GM23248 (cell line): Measurements from ENCODE around the gene NHLH1. TPM values are rescaled to one million over a fixed set of nuclear protein-coding genes. Genes with fewer than 3 reads are reported as not detected.

Experiments
- DNase-seq: peaks from one replicate; pipeline ENCODE4 v3.0.0-alpha.2; 2015
- H2AFZ ChIP-seq: fragments of 200-600 bp; sonication (generic); 2 replicates; pipeline ENCODE4 v1.6.1; 2016; ENCODE audit warnings: antibody characterized with exemption
- H3F3A ChIP-seq: fragments of 200-600 bp; sonication (generic); 2 replicates; pipeline ENCODE4 v1.6.1; 2016; ENCODE audit warnings: mild to moderate bottlenecking, antibody characterized with exemption, mixed run types; ENCODE audit not compliant: insufficient read depth
- H3K27ac ChIP-seq: fragments of 200-600 bp; sonication (generic); 2 replicates; pipeline ENCODE4 v1.5.1; 2016; ENCODE audit warnings: mild to moderate bottlenecking
- H3K27me3 ChIP-seq: fragments of 200-600 bp; sonication (generic); replicated peaks from 2 replicates; pipeline ENCODE4 v1.6.1; 2016; ENCODE audit warnings: mild to moderate bottlenecking; ENCODE audit not compliant: insufficient read depth
- H3K36me3 ChIP-seq: fragments of 200-600 bp; sonication (generic); 2 replicates; pipeline ENCODE4 v1.6.1; 2016; ENCODE audit warnings: low read depth, mild to moderate bottlenecking
- H3K4me1 ChIP-seq: fragments of 200-600 bp; sonication (generic); 2 replicates; pipeline ENCODE4 v1.6.1; 2016; ENCODE audit warnings: mild to moderate bottlenecking; ENCODE audit not compliant: insufficient read depth
- H3K4me2 ChIP-seq: fragments of 200-600 bp; sonication (generic); one replicate; pipeline ENCODE4 v1.6.1; 2016; ENCODE audit warnings: mild to moderate bottlenecking; ENCODE audit not compliant: unreplicated experiment
- H3K4me3 ChIP-seq: fragments of 200-600 bp; sonication (generic); 2 replicates; pipeline ENCODE4 v1.5.1; 2016; ENCODE audit warnings: mild to moderate bottlenecking
- H3K79me2 ChIP-seq: fragments of 200-600 bp; sonication (generic); 2 replicates; pipeline ENCODE4 v1.6.1; 2016; ENCODE audit warnings: mild to moderate bottlenecking; ENCODE audit not compliant: insufficient read depth
- H3K9ac ChIP-seq: fragments of 200-600 bp; sonication (generic); 2 replicates; pipeline ENCODE4 v1.6.1; 2016; ENCODE audit warnings: mild to moderate bottlenecking
- H3K9me2 ChIP-seq: fragments of 200-600 bp; sonication (generic); 2 replicates; pipeline ENCODE4 v1.6.1; 2016; ENCODE audit warnings: mixed run types, mild to moderate bottlenecking, moderate library complexity; ENCODE audit not compliant: insufficient read depth
- H3K9me3 ChIP-seq: fragments of 200-600 bp; sonication (generic); one replicate; pipeline ENCODE4 v1.6.1; 2017; ENCODE audit warnings: low read depth
- H4K20me1 ChIP-seq: fragments of 200-600 bp; sonication (generic); 2 replicates; pipeline ENCODE4 v1.6.0; 2016; ENCODE audit not compliant: insufficient read depth
- EZH2 ChIP-seq: fragments of 200-600 bp; sonication (generic); IDR thresholded peaks from 2 replicates; pipeline ENCODE4 v1.6.1; 2018; ENCODE audit warnings: antibody characterized with exemption, mild to moderate bottlenecking; ENCODE audit not compliant: insufficient read depth, poor library complexity, severe bottlenecking
- EZH2phosphoT487 ChIP-seq: fragments of 200-600 bp; sonication (generic); IDR thresholded peaks from 2 replicates; pipeline ENCODE4 v1.6.1; 2018; ENCODE audit warnings: antibody characterized with exemption, moderate library complexity, mild to moderate bottlenecking, low read depth; ENCODE audit not compliant: insufficient read depth
- WGBS, 2 experiments: methylation state at CpG; one replicate each; pipeline ENCODE4 v1.1.6; 2015 to 2017; ENCODE audit warnings: low lambda C conversion rate in 2 of 2, low coverage in 1 of 2; ENCODE audit errors: missing lambda C conversion rate in 2 of 2; 5-methylcytosine and 5-hydroxymethylcytosine counted together
- in situ Hi-C: fragments of 300-500 bp; cut with MboI; formaldehyde crosslinking; loops from 2 replicates; pipeline ENCODE4 v1.15.0; 2020
- polyA plus RNA-seq: library from polyadenylated mRNA; unstranded; fragments of >200 nt; fragmentation: Nextera tagmentation; extraction: Ambion mirVana; gene quantifications from 2 replicates; pipeline ENCODE4 v1.2.1, GENCODE V29; 2016
- total RNA-seq: library from RNA; depleted of rRNA; stranded (reverse); fragments of >200 nt; shearing (Covaris generic); gene quantifications from 2 replicates; pipeline ENCODE4 v1.2.3, GENCODE V29; 2014

The NHLH1 gene
- total and polyA plus RNA-seq, 2 experiments from 2014 or later, result 0.31 TPM; not detected in 1

GRCh38 chr1:160408864-160409263, 42.0 kb downstream of the NHLH1 start:
- TF ChIP-seq EZH2, result no peak
- TF ChIP-seq EZH2phosphoT487, result no peak
- H3K36me3 ChIP-seq, result no peaks in the 10 kb centered on the region
- H3K9ac ChIP-seq, result no peak overlapping the region
- no peaks in the 10 kb centered on the region for H3K4me1 ChIP-seq
- H3K27ac ChIP-seq, result no peak overlapping the region
- H3K9me3 ChIP-seq, result no peaks in the 10 kb centered on the region
- no peaks in the 10 kb centered on the region for H4K20me1 ChIP-seq
- peaks cover 41% of the 10 kb centered on the region for H3K27me3 ChIP-seq
- H3K4me3 ChIP-seq, result no peak overlapping the region
- H2AFZ ChIP-seq, result no peak overlapping the region
- H3F3A ChIP-seq, result no peaks in the 10 kb centered on the region
- in situ Hi-C loops, result no loop called here
- H3K9me2 ChIP-seq, result no peaks in the 10 kb centered on the region
- H3K4me2 ChIP-seq, result no peak overlapping the region
- DNase-seq, result no peak
- 33 to 41% methylated on average over 4 of the region's 4 CpGs for WGBS, 2 experiments
- H3K79me2 ChIP-seq, result no peaks in the 10 kb centered on the region

GRCh38 chr1:160409486-160409885, 42.6 kb downstream of the NHLH1 start:
- Histone ChIP-seq H3K9ac (no peak overlapping the region), H3K27ac (no peak overlapping the region), H2AFZ (no peak overlapping the region), H3K4me3 (no peak overlapping the region), H3K9me3 (no peaks in the 10 kb centered on the region), H3K4me1 (no peaks in the 10 kb centered on the region), H4K20me1 (no peaks in the 10 kb centered on the region), H3K4me2 (no peak overlapping the region), H3K79me2 (no peaks in the 10 kb centered on the region), H3K9me2 (no peaks in the 10 kb centered on the region), H3K36me3 (no peaks in the 10 kb centered on the region), H3K27me3 (peaks cover 42% of the 10 kb centered on the region), H3F3A (no peaks in the 10 kb centered on the region)
- in situ Hi-C loops, result no loop called here
- TF ChIP-seq EZH2 (no peak), EZH2phosphoT487 (no peak)
- no peak for DNase-seq
- WGBS, 2 experiments, result 60 to 66% methylated on average over 5 of the region's 5 CpGs

DNA sequence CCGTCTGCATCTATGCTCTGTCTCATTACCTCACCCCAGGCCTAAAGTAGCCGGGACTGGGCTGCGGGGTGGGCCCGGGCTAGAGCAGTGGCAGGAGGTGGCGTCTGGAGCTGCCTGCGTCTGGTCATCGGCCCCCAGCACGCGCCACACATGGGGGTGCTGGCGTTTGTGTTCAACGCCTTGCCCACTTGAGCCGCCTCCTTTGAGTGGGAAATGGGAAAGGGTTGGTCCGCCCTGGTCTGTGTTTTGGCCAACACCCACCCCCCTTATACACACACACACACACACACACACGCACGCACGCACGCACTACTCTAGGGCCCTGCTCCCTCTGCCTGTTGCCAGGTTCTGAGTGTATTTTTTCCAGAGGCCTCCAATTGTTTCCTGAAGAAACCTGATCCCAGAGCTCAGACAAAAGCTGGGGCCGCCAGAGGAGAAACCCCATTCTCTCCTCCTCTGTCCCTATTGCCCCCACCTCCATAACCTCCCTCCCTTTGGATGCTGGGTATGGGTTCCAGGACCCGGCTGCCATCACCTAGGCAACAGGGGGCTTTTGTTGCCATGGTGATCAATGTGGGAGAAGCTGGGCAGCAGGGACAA, 43.6 kb downstream of the NHLH1 start:
- Histone ChIP-seq H2AFZ (no peak overlapping the region), H3K9me2 (no peaks in the 10 kb centered on the region), H3K9me3 (no peaks in the 10 kb centered on the region), H3K27me3 (peaks cover 38% of the 10 kb centered on the region), H3K27ac (no peak overlapping the region), H3K9ac (no peak overlapping the region), H4K20me1 (no peaks in the 10 kb centered on the region), H3K4me1 (no peaks in the 10 kb centered on the region), H3K79me2 (no peaks in the 10 kb centered on the region), H3F3A (no peaks in the 10 kb centered on the region), H3K4me2 (no peak overlapping the region), H3K4me3 (no peak overlapping the region), H3K36me3 (no peaks in the 10 kb centered on the region)
- in situ Hi-C loops, result no loop called here
- 12 to 15% methylated on average over 19 of the region's 19 CpGs for WGBS, 2 experiments
- peak; percentile 17 for DNase-seq
- no peak for TF ChIP-seq EZH2phosphoT487
- no peak for TF ChIP-seq EZH2

DNA sequence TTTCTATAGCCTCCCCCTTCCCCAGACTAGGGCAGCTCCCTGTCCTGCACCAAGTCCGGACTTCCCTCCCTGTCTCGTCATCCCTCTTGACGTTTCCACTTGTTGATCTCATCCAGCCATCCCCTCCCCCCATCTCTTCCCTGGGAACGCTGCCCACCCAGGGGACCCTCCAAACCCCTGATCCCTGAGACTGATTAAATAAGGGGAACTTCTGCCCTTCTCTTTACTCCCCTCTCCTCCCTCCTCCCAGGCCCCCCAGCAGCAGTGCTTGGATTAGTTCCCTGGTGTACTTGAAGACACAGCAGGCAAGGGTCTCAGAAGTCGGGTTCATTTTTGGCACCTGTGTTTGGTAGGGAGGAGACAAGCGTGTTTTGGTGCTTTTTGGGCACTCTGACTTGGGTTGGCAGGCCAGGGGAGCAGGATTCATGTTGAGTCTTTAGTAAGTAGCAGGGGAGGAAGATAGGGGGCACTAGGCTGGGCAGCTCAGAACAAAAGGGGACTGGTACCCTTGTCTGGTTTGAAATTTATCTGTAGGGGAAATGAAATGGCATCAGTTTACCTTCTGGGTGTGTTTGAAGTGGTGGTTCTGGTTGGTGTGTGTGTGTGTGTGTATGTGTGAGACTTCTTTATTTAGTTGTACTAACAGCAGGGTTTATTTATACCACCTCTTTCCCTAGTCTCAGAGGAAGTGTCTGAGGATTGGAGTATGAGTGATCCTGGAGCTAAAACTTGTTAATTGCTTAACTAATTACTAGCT, 44.6 kb downstream of the NHLH1 start:
- H3K4me1 ChIP-seq, result no peaks in the 10 kb centered on the region
- in situ Hi-C loops, result no loop called here
- no peak overlapping the region for H3K4me3 ChIP-seq
- H2AFZ ChIP-seq, result no peak overlapping the region
- H3K27ac ChIP-seq, result no peak overlapping the region
- no peak overlapping the region for H3K9ac ChIP-seq
- no peaks in the 10 kb centered on the region for H3K79me2 ChIP-seq
- no peak for DNase-seq
- H3K27me3 ChIP-seq, result peaks cover 30% of the 10 kb centered on the region
- TF ChIP-seq EZH2phosphoT487, result no peak
- TF ChIP-seq EZH2, result no peak
- 44 to 46% methylated on average over 6 of the region's 6 CpGs for WGBS, 2 experiments
- H3K9me2 ChIP-seq, result no peaks in the 10 kb centered on the region
- H4K20me1 ChIP-seq, result no peaks in the 10 kb centered on the region
- no peak overlapping the region for H3K4me2 ChIP-seq
- H3K36me3 ChIP-seq, result no peaks in the 10 kb centered on the region
- H3F3A ChIP-seq, result no peaks in the 10 kb centered on the region
- no peaks in the 10 kb centered on the region for H3K9me3 ChIP-seq
